OCI-LY3 (cell line): ENCODE results near the gene NUDCD2.

Experiments
- H2AFZ ChIP-seq: fragments of 200-600, 300-600 bp; shearing (Covaris generic); 2 replicates; pipeline ENCODE4 v1.6.0; 2014; ENCODE audit warnings: antibody characterized with exemption, low read depth, low read length
- H3K27ac ChIP-seq: fragments of 200-600, 300-600 bp; sonication (generic); 2 replicates; pipeline ENCODE4 v1.5.1; 2014; ENCODE audit warnings: mild to moderate bottlenecking, low read length, moderate library complexity, mixed read lengths
- H3K27me3 ChIP-seq: fragments of 200-600, 300-600 bp; sonication (generic); 2 replicates; pipeline ENCODE4 v1.6.1; 2014; ENCODE audit warnings: low read depth, low read length, mixed read lengths
- H3K36me3 ChIP-seq: fragments of 200-600, 300-600 bp; sonication (generic); replicated peaks from 2 replicates; pipeline ENCODE3; 2014; ENCODE audit warnings: low read depth, low read length, mixed read lengths
- H3K4me1 ChIP-seq: fragments of 300-600, 200-600 bp; sonication (generic); 2 replicates; pipeline ENCODE4 v1.6.1; 2014; ENCODE audit warnings: low read length, mixed read lengths
- H3K4me2 ChIP-seq: fragments of 200-600, 300-600 bp; sonication (generic); 2 replicates; pipeline ENCODE4 v1.6.1; 2014; ENCODE audit warnings: low read length, mixed read lengths
- H3K4me3 ChIP-seq: fragments of 300-600, 200-600 bp; sonication (generic); 2 replicates; pipeline ENCODE4 v1.5.1; 2014; ENCODE audit warnings: antibody characterized with exemption, mild to moderate bottlenecking, low read length, moderate library complexity
- H3K79me2 ChIP-seq: fragments of 300-600, 200-600 bp; shearing (Covaris generic); 2 replicates; pipeline ENCODE4 v1.6.1; 2014; ENCODE audit warnings: mild to moderate bottlenecking, low read length, mixed read lengths
- H3K9ac ChIP-seq: fragments of 300-600, 200-600 bp; shearing (Covaris generic); 2 replicates; pipeline ENCODE4 v1.6.0; 2014; ENCODE audit warnings: mild to moderate bottlenecking, low read length, moderate library complexity
- H3K9me3 ChIP-seq: fragments of 200-600, 300-600 bp; shearing (Covaris generic); 2 replicates; pipeline ENCODE4 v1.6.1; 2014; ENCODE audit warnings: low read length, mixed read lengths; ENCODE audit not compliant: insufficient read depth
- H4K20me1 ChIP-seq: fragments of 200-600, 300-600 bp; sonication (generic); 2 replicates; pipeline ENCODE4 v1.6.1; 2016; ENCODE audit warnings: low read length, mixed read lengths; ENCODE audit not compliant: insufficient read depth
- CTCF ChIP-seq: fragments of 200-600, 300-600 bp; sonication (generic); IDR thresholded peaks from 2 replicates; pipeline ENCODE4 v1.5.1; 2014; ENCODE audit warnings: antibody characterized with exemption, low read length, low read depth
- EZH2phosphoT487 ChIP-seq: fragments of 200-600 bp; shearing (Covaris generic); IDR thresholded peaks from 2 replicates; pipeline ENCODE4 v1.6.1; 2018; ENCODE audit warnings: antibody characterized with exemption, mixed run types, low read depth

NUDCD2 gene

GRCh38 chr5:163459819-163460561, at the start of gene NUDCD2:
TSS of gene NUDCD2 (minus strand) at chr5:163460102. CDS start at chr5:163460050, 52 bp downstream.
- Histone ChIP-seq H3K9me3 (no peaks in the 10 kb centered on the region), H3K79me2 (peaks cover 82% of the 10 kb centered on the region), H3K4me2 (peak within 1 kb of the TSS; percentile 86), H3K27me3 (no peaks in the 10 kb centered on the region), H3K4me1 (peaks cover 22% of the 10 kb centered on the region), H4K20me1 (no peaks in the 10 kb centered on the region), H3K27ac (peak within 1 kb of the TSS; percentile 97), H2AFZ (peak within 1 kb of the TSS; percentile 93), H3K9ac (peak within 1 kb of the TSS; percentile 99), H3K4me3 (peak within 1 kb of the TSS; percentile 99), H3K36me3 (peaks cover 25% of the 10 kb centered on the region)
- peak; percentile 36; the same call in 1 of the 2 replicates for TF ChIP-seq CTCF
- no peak for TF ChIP-seq EZH2phosphoT487

- H4K20me1 ChIP-seq = peaks cover 31% of the 10 kb centered on the region
- H3K27me3 ChIP-seq = no peaks in the 10 kb centered on the region
- peaks cover 18% of the 10 kb centered on the region for H3K4me1 ChIP-seq
- peaks cover 9% of the 10 kb centered on the region for H3K36me3 ChIP-seq
- H3K4me2 ChIP-seq = 0 out of 2 replicates have a peak overlapping the region, but pooled peaks have one; percentile 18
- H2AFZ ChIP-seq = no peak overlapping the region
- H3K9me3 ChIP-seq = no peaks in the 10 kb centered on the region
- TF ChIP-seq CTCF (no peak), EZH2phosphoT487 (no peak)
- H3K9ac ChIP-seq = no peak overlapping the region
- H3K79me2 ChIP-seq = peaks cover 78% of the 10 kb centered on the region
- H3K4me3 ChIP-seq = no peak overlapping the region
- H3K27ac ChIP-seq = no peak overlapping the region
Observed at GRCh38 chr5:163509291-163509951, 49.5 kb upstream of the NUDCD2 start.

- Histone ChIP-seq H3K27me3 (no peaks in the 10 kb centered on the region), H3K9me3 (no peaks in the 10 kb centered on the region), H3K36me3 (peaks cover 7% of the 10 kb centered on the region), H3K4me1 (peaks cover 18% of the 10 kb centered on the region), H3K4me2 (peak overlapping the region; percentile 18; the same call in 1 of the 2 replicates), H3K27ac (no peak overlapping the region), H2AFZ (no peak overlapping the region), H3K4me3 (no peak overlapping the region), H4K20me1 (peaks cover 31% of the 10 kb centered on the region), H3K9ac (no peak overlapping the region), H3K79me2 (peaks cover 79% of the 10 kb centered on the region)
- TF ChIP-seq CTCF (no peak), EZH2phosphoT487 (no peak)
Observed at GRCh38 chr5:163508753-163509152, 48.9 kb upstream of the NUDCD2 start.

GRCh38 chr5:163506726-163507125, 46.8 kb upstream of the NUDCD2 start:
- peaks cover 31% of the 10 kb centered on the region for H4K20me1 ChIP-seq
- peak overlapping the region; percentile 91 for H3K9ac ChIP-seq
- H3K4me1 ChIP-seq = peaks cover 27% of the 10 kb centered on the region
- H3K4me3 ChIP-seq = peak overlapping the region; percentile 98
- no peaks in the 10 kb centered on the region for H3K27me3 ChIP-seq
- H3K4me2 ChIP-seq = peak overlapping the region; percentile 90
- H3K27ac ChIP-seq = no peak overlapping the region; the same call in 1 of the 2 replicates
- H3K9me3 ChIP-seq = no peaks in the 10 kb centered on the region
- no peak for TF ChIP-seq EZH2phosphoT487
- TF ChIP-seq CTCF = no peak
- no peak overlapping the region for H2AFZ ChIP-seq
- H3K36me3 ChIP-seq = no peaks in the 10 kb centered on the region
- H3K79me2 ChIP-seq = peaks cover 67% of the 10 kb centered on the region
